Vagina (tissue), 2 donors: ENCODE data around the gene CD36. TPM values are rescaled to one million over a fixed set of nuclear protein-coding genes. Genes with fewer than 3 reads are reported as not detected.

ENCODE experiments used
- DNase-seq, 2 donors: peaks; one replicate each; pipeline ENCODE4 v3.0.0-alpha.2; 2017; ENCODE audit errors: extremely low spot score in 2 of 2
- H3K27ac ChIP-seq: fragments of 200-600 bp; sonication (generic); one replicate; pipeline ENCODE4 v1.5.1; 2019
- H3K27me3 ChIP-seq: fragments of 200-600 bp; sonication (generic); one replicate; pipeline ENCODE4 v1.5.1; 2019
- H3K36me3 ChIP-seq, 2 donors: fragments of 200-600 bp; sonication (generic); one replicate each; pipeline ENCODE4 v1.5.1; 2017 to 2019
- H3K4me1 ChIP-seq: fragments of 200-600 bp; sonication (generic); one replicate; pipeline ENCODE4 v1.5.1; 2019
- H3K4me3 ChIP-seq, 2 donors: fragments of 200-600 bp; sonication (generic); 1 replicate in 1 of 2; 2 replicates in 1 of 2; pipeline ENCODE4 v1.5.1; 2016 to 2019
- H3K9me3 ChIP-seq: fragments of 200-600 bp; sonication (generic); one replicate; pipeline ENCODE4 v1.5.1; 2019
- POLR2A ChIP-seq, 2 donors: fragments of 450-650 bp; IDR thresholded peaks; one replicate each; pipeline ENCODE4 v1.6.1; 2017; ENCODE audit warnings: antibody characterized with exemption in 2 of 2, mild to moderate bottlenecking in 2 of 2, moderate library complexity in 2 of 2
- POLR2AphosphoS5 ChIP-seq, 2 donors: sonication (generic); formaldehyde crosslinking; IDR thresholded peaks; one replicate each; pipeline ENCODE4 v1.9.0; 2017; ENCODE audit warnings: antibody characterized with exemption in 2 of 2, mild to moderate bottlenecking in 2 of 2, low read depth in 1 of 2; ENCODE audit not compliant: insufficient read depth in 1 of 2
- intact Hi-C: fragments of 100-400 bp; cut with DNase I; formaldehyde crosslinking; loops from one replicate; pipeline ENCODE4 v1.15.1; 2023
- total RNA-seq: library from RNA; depleted of rRNA; stranded (reverse); fragments of >200 nt; gene quantifications from one replicate; pipeline ENCODE4 v1.2.3, GENCODE V29; 2016
- TF ChIP-seq, protein P1 (sequence below), 3 experiments: fragments of 450-650 bp in 2 of 3; fragments of 200-600 bp in 1 of 3; sonication (generic) in 1 of 3; IDR thresholded peaks; one replicate each; pipeline ENCODE4 v1.5.1; 2017 to 2019; ENCODE audit warnings: antibody characterized with exemption in 3 of 3, mild to moderate bottlenecking in 2 of 3, moderate library complexity in 2 of 3

CD36 gene
- total RNA-seq, 1 donor from 2014 or later, result 102 TPM

DNA sequence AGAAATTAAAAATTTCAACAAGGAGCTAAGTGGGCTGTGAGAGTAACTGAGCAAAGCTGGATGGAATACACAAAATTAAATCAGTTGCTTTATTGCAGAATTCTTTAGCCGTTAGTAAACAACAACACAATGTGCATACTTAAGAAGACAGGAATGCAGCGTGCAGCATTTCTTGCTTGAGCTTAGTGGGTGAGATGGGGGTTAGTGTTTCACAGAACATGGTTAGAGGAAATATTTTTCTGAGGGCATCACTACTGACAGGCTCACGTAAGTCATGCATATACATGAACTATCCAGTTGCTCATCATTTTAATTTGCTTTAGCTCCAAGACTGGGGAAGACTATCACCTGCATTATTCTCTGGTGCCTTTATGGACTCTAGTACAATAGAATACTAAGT is 80.8 kb downstream of the CD36 start:
- peaks cover 21% of the 10 kb centered on the region for H3K4me1 ChIP-seq
- DNase-seq, result no peak
- H3K27ac ChIP-seq, result no peak overlapping the region
- H3K27me3 ChIP-seq, result no peaks in the 10 kb centered on the region
- no peak overlapping the region for H3K4me3 ChIP-seq
- no peaks in the 10 kb centered on the region for H3K36me3 ChIP-seq
- TF ChIP-seq, protein P1, sequence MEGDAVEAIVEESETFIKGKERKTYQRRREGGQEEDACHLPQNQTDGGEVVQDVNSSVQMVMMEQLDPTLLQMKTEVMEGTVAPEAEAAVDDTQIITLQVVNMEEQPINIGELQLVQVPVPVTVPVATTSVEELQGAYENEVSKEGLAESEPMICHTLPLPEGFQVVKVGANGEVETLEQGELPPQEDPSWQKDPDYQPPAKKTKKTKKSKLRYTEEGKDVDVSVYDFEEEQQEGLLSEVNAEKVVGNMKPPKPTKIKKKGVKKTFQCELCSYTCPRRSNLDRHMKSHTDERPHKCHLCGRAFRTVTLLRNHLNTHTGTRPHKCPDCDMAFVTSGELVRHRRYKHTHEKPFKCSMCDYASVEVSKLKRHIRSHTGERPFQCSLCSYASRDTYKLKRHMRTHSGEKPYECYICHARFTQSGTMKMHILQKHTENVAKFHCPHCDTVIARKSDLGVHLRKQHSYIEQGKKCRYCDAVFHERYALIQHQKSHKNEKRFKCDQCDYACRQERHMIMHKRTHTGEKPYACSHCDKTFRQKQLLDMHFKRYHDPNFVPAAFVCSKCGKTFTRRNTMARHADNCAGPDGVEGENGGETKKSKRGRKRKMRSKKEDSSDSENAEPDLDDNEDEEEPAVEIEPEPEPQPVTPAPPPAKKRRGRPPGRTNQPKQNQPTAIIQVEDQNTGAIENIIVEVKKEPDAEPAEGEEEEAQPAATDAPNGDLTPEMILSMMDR (IDR thresholded peaks at IDR 0.05), result no peak
- no peak for TF ChIP-seq POLR2AphosphoS5 (IDR thresholded peaks at IDR 0.05; ENCODE audit: insufficient read depth in 1 of 2, low read depth in 1 of 2)
- no peak for TF ChIP-seq POLR2A (IDR thresholded peaks at IDR 0.05)
- H3K9me3 ChIP-seq, result no peaks in the 10 kb centered on the region
- intact Hi-C loops, result no loop called here

DNA sequence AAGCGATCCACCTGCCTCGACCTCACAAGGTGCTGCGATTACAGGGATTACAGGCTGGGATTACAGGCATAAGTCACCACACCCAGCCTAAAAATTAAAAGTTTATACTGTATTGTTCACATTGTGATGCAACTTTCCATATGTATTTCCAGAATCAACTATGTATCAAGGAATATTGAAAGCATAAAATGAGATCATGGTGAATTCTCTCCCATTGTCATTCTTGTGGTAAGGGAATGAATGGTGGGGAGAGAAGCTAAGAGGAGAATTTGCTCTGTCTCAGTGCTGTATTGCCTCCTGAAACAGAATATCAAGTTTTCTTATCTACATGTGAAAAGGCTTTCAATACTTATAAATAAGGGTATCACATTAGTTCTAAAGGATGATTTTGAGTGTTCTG is 81.7 kb downstream of the CD36 start:
- TF ChIP-seq POLR2AphosphoS5 (IDR thresholded peaks at IDR 0.05; ENCODE audit: insufficient read depth in 1 of 2, low read depth in 1 of 2), result no peak
- TF ChIP-seq, protein P1 (IDR thresholded peaks at IDR 0.05), result no peak
- no peak for TF ChIP-seq POLR2A (IDR thresholded peaks at IDR 0.05)
- no peak for DNase-seq
- no peak overlapping the region for H3K27ac ChIP-seq
- H3K27me3 ChIP-seq, result no peaks in the 10 kb centered on the region
- H3K4me3 ChIP-seq, result no peak overlapping the region
- peaks cover 21% of the 10 kb centered on the region for H3K4me1 ChIP-seq
- H3K9me3 ChIP-seq, result no peaks in the 10 kb centered on the region
- no peaks in the 10 kb centered on the region for H3K36me3 ChIP-seq
- intact Hi-C loops, result no loop called here

DNA sequence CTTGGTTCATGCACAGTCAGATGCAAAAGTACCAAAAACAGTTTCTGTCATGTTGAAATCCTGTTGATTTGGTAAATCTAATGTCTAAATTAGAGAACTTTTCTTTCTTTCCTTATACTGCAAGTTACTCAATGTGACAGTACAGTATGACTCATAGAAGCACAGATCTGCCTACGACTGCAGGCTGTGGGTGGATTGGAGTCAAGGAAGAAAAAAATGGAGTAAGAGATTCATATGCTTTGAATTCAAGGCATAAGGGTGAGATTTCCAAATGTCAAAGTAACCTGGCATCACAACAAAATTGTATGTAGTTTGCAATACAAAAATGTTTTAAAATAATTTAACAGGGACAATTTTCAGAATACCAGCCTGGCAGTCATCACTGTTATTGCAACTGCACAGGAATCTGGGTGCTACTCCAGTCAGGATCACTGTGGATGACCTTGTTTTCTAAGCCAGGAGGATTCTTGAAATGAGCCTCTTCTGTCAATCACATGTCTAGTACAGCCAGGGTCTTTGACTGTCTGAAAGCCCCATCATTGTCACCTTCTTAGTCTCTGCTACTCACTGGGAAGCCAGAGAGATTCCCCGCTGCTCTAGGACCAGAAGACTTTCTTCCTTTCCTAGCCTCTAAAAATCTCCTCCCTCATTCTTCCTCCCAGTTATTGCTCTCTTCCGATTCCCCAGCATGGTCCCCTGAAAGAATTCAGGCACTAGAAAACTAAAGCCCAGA is 83.6 kb downstream of the CD36 start:
- no peak for DNase-seq
- Histone ChIP-seq H3K27me3 (no peaks in the 10 kb centered on the region), H3K4me1 (peaks cover 21% of the 10 kb centered on the region), H3K27ac (peak overlapping the region; percentile 76), H3K36me3 (no peaks in the 10 kb centered on the region), H3K4me3 (no peak overlapping the region), H3K9me3 (no peaks in the 10 kb centered on the region)
- TF ChIP-seq POLR2AphosphoS5 (IDR thresholded peaks at IDR 0.05; ENCODE audit: insufficient read depth in 1 of 2, low read depth in 1 of 2) (peak in 1 of 2 donors; percentile 55), POLR2A (IDR thresholded peaks at IDR 0.05) (no peak)
- intact Hi-C loops, result no loop called here

DNA sequence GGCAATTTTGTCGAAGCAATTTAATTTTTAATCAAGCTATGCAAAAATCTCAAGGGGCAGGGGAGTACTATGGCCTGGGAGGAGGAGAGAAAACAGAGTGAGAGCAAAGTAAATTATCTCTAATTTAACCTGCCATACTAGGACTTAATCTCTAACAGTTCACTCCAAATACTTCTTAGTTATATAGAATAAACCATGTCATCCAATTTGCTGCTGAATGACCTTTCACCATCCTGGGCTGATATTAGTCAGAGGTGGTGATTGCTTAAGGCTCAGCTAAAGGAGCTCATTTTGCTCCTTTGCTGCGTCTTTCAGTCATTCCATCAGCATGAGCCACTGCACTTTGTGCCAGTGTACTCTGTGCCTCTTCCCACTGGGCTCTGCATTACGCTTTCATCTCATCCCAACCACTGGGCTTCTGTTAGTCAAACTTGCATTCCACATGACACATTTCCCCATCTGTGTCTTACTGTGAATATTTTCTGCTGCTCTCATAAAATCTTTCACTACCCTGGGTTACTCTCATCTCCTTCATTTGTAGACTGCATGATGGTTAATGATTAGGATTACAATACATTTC is 84.3 kb downstream of the CD36 start:
- H3K27ac ChIP-seq, result peak overlapping the region; percentile 76
- peaks cover 21% of the 10 kb centered on the region for H3K4me1 ChIP-seq
- TF ChIP-seq POLR2A (IDR thresholded peaks at IDR 0.05) (no peak), POLR2AphosphoS5 (IDR thresholded peaks at IDR 0.05; ENCODE audit: insufficient read depth in 1 of 2, low read depth in 1 of 2) (peak in 1 of 2 donors; percentile 17)
- no peaks in the 10 kb centered on the region for H3K9me3 ChIP-seq
- H3K27me3 ChIP-seq, result no peaks in the 10 kb centered on the region
- H3K36me3 ChIP-seq, result no peaks in the 10 kb centered on the region
- H3K4me3 ChIP-seq, result no peak overlapping the region
- intact Hi-C loops, result no loop called here
- peak in 1 of 2 donors; percentile 92 for DNase-seq

DNA sequence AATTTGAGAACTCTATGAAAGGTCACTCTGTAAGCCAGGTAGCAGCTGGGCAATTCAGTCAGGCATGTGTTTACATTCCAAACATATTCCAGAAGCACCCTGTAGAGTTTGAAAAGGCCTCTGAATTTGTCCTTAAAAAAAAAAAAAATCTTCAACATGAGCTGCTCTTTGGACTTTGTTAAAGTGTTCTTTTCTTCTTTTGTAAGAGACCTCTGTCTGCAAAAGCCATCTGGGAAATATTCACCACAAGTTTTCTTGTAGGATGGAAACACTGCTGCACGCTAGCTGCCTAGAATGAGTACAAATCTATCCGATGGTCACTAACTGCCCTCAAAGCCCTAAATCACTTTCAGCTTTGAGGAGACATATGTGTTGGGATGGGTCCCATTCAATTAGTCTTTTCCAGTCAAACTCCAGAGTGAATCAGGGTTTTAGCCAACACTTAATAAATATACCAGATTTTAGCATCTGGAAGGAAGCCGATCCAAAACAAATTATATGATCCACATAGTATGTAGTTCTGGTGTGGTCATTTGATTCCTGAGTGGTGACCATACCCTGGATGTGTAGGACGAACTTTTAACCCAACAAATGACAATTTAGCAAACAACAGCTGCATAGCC is 85.9 kb downstream of the CD36 start:
- peaks cover 21% of the 10 kb centered on the region for H3K4me1 ChIP-seq
- intact Hi-C loops, result no loop called here
- H3K4me3 ChIP-seq, result no peak overlapping the region
- no peaks in the 10 kb centered on the region for H3K9me3 ChIP-seq
- no peak for TF ChIP-seq POLR2A (IDR thresholded peaks at IDR 0.05)
- TF ChIP-seq, protein P1 (IDR thresholded peaks at IDR 0.05), result no peak
- no peak for TF ChIP-seq POLR2AphosphoS5 (IDR thresholded peaks at IDR 0.05; ENCODE audit: insufficient read depth in 1 of 2, low read depth in 1 of 2)
- peak overlapping the region; percentile 14 for H3K27ac ChIP-seq
- no peaks in the 10 kb centered on the region for H3K27me3 ChIP-seq
- DNase-seq, result no peak
- H3K36me3 ChIP-seq, result no peaks in the 10 kb centered on the region
